NCI-H524 (cell line): Measurements from ENCODE around the gene ATG14.
A peak's percentile ranks its signal among the peaks of the same experiment; 100 is the strongest.
"Not testable (repeated sequence)": the region's sequence is repeated elsewhere in the genome, so short reads cannot be mapped to it uniquely, and the experiment has no call there.

Experiments
- DNase-seq, 2 experiments: peaks; one replicate each; lab custom pipeline; 2025; lab: John Stamatoyannopoulos, UW

ATG14 gene

GRCh38 chr14:55433880-55434804 is 22.5 kb upstream of the ATG14 start:
- no peak for DNase-seq

GRCh38 chr14:55432628-55433027 is 21.0 kb upstream of the ATG14 start:
- DNase-seq: no peak

GRCh38 chr14:55430024-55430690 is 18.5 kb upstream of the ATG14 start:
- peak; percentile 55 to 74 for DNase-seq

GRCh38 chr14:55427439-55427838 is 15.8 kb upstream of the ATG14 start:
- no peak for DNase-seq

- DNase-seq: no peak
These were observed 15.3 kb upstream of the ATG14 start for GRCh38 chr14:55426891-55427290.

GRCh38 chr14:55425091-55425490 is 13.5 kb upstream of the ATG14 start:
- peak; percentile 28 to 56 for DNase-seq

- no peak for DNase-seq
These were observed 12.3 kb upstream of the ATG14 start for GRCh38 chr14:55423969-55424368.

GRCh38 chr14:55422338-55422737 is 10.7 kb upstream of the ATG14 start:
- DNase-seq: not testable (repeated sequence)

GRCh38 chr14:55419663-55420062 is 8.0 kb upstream of the ATG14 start:
- DNase-seq: no peak

- DNase-seq: no peak
These were observed 6.8 kb upstream of the ATG14 start for GRCh38 chr14:55418411-55418810.

- DNase-seq: no peak
These were observed 6.3 kb upstream of the ATG14 start for GRCh38 chr14:55417955-55418354.

- peak; percentile 16 to 67 for DNase-seq
These were observed 5.2 kb upstream of the ATG14 start for GRCh38 chr14:55416866-55417265.

GRCh38 chr14:55414551-55414950 is 2.9 kb upstream of the ATG14 start:
- DNase-seq: no peak

- DNase-seq: no peak
These were observed 1.0 kb upstream of the ATG14 start for GRCh38 chr14:55412676-55413075.

- DNase-seq: no peak
These were observed 754 bp downstream of the ATG14 start for GRCh38 chr14:55410876-55411275.

GRCh38 chr14:55404173-55404854 is 7.3 kb downstream of the ATG14 start:
- peak in 1 of 2 experiments; percentile 20 for DNase-seq

GRCh38 chr14:55401751-55402150 is 9.9 kb downstream of the ATG14 start:
- no peak for DNase-seq

GRCh38 chr14:55399852-55400251 is 11.8 kb downstream of the ATG14 start:
- DNase-seq: no peak

- DNase-seq: no peak
These were observed 12.4 kb downstream of the ATG14 start for GRCh38 chr14:55399183-55399582.

GRCh38 chr14:55398679-55399078 is 13.0 kb downstream of the ATG14 start:
- no peak for DNase-seq

- DNase-seq: no peak
These were observed 22.3 kb downstream of the ATG14 start for GRCh38 chr14:55389330-55389729.

GRCh38 chr14:55388160-55388559 is 23.5 kb downstream of the ATG14 start:
- no peak for DNase-seq

GRCh38 chr14:55387121-55387520 is 24.5 kb downstream of the ATG14 start:
- DNase-seq: no peak
